Erythroblast (primary cell): Measurements from ENCODE around the gene TSSK2.

ENCODE experiments used
- GATA1 ChIP-seq: IDR thresholded peaks from 2 replicates; pipeline ENCODE4 v1.6.1; 2011; ENCODE audit warnings: low read depth, mild to moderate bottlenecking, control low read depth, low read length, moderate library complexity
- POLR2A ChIP-seq: IDR thresholded peaks from 2 replicates; pipeline ENCODE4 v1.6.1; 2011; ENCODE audit warnings: mild to moderate bottlenecking, low read length

GRCh38 chr22:19178657-19179496 lies 47.8 kb downstream of the TSSK2 start, which contains the start of gene SLC25A1:
- TF ChIP-seq POLR2A (peak; percentile 43), GATA1 (no peak)
